IPS-NIHi7 (cell line): ENCODE results near the gene PCDH9.

Experiments
- DNase-seq: peaks from one replicate; pipeline ENCODE4 v3.0.0; 2012; ENCODE audit warnings: mixed read lengths; ENCODE audit errors: extremely low spot score

PCDH9 gene

DNA sequence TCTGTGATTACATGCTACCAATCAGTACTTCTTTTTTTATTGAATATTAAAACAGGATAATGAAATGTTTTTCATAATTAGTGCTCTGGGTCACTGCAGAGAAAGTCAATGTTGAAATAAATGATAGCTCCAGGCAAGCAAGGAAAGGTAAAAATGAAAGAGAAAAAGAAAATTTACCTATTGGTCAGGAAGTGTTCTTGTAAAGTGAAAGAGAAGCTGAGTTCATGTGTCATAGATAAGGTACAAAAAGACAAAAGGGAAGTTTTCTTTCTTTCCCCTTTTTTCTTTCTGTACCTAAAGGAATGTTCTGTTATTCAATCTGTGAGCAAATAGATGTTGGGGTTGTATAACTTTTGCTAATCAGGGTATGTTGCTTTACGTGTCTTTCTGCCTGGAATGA, 197.0 kb downstream of the PCDH9 start:
- no peak for DNase-seq

DNA sequence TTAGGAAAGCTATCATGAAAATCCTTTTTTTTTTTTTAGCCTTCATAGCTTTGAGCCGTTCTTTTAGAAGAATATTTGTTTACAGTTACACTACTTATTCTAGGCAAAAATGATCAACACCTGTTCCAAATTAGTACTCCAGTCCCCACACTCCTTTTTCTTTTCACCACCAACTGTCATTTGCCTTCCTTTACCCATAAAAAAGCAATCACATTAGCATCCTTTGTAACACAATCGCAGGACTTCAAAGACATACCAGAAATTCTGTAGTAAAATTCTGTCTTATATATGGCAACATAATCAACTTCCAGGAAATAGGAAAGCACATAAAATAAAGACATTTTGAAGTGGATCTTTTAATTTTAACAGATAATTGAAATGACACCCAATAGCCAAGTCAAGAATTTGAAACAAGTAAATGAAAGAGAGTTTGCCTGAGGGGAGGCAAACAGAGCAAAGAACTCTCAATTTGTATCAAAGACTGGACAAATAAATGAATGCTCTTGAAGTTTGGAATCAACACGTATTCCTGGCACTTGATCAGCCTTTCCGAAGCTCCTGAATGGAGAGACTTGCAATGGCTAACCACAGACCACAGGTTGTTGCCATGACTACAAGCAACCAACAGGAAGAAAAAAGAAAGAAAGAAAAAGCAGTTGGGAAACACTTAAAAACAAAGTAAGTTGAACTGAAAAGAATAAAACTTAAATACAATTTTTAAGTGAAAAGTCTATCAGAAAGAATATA, 206.8 kb downstream of the PCDH9 start:
- peak; percentile 17 for DNase-seq

DNA sequence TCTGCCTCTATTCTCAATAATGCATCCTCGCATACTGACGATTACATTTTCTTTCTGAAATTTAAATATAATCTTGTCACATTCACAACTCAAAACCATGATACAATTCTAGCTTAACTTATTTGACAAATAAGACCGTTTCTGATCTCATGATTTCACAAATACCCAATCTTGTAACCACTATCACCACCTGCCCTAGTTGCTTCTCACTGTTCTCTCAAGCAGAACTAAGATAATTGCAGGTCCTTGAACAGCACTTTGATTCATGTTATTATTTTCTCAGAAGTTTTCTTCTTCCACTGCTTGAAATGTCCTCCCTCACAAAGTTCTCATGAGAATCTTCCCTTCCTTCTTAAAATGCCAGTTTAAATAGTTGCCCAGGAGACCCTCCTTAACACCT, 211.4 kb downstream of the PCDH9 start:
- DNase-seq = no peak

DNA sequence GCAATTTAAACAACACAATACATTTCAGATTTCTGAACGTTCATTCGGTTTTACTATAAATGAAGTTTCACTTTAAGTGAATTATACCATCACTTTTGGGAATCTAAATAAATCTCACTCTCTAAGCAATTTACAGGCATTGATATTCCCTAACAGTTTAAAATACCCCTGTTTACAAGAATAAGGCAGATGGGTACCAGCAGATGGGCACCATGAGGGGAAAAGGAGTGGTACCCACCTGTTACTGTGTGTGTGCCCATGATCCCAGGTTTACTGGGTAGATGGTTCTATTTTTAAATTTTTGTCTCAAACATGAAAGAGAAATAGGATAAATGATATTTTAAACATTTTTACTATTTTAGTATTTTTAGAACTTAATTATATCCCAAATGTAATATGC, 212.9 kb downstream of the PCDH9 start:
- DNase-seq = no peak

DNA sequence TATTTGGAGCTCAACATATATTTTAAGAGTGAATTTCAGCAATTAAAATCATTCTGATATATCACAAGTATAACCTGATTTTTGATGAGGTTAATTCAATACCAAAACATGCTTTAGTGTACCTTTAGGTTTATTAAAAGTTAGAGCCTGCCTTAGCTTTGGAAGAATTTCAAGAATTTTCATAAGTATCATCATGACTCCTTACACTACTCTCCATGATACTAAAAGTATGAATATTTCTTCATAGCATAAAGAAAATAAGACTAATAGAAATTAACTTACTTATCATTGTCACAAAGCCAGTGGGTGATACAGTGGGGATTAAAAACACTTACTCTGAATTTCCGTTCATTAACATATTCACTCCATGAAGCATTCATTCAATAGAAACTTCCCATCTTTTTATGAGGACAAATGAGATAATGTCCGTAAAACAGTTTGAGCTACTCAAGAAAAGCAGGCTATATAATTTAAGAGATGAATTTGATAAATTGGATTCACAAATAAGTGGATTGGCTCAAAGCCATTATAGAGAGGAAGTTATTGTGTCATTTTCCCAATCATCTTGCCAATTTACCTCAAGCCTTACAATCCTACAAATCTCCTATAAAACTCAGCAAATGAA, 214.0 kb downstream of the PCDH9 start:
- no peak for DNase-seq

DNA sequence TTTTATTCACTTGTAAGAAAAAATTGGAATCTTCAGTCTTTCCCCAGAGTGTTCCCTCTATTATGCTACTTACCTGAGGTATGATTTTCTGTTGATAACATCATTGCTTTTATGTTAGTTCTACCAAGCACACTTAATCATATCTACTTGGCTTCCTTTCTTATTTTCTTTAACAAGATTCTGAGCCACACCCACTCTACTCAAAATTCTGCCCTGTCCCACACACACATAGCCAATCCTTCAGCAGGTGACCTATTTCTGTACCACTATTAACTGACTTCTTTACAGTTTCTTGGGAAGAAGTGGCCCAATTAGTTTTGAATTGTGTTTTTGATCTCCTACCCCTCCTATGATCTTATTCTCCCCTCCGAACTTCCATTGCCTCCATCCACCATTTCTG, 215.7 kb downstream of the PCDH9 start:
- no peak for DNase-seq

DNA sequence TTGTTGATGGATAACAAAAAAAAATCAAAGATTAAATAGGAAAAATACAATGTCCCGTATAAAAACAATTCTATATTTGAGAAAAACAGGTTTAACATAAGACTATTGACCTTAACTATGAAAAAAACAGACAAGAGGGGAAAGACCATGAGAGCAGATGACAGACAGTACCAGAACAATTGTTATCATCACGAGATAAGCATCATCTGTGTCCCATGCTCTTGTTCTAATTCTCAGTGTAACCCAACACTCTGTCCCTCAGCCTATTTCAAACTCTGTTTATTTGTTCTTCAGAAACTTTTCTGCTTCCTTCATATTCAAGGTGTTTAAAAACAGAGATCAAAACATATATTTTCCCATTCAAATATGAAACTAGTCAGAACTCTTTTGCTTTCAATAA, 216.4 kb downstream of the PCDH9 start:
- DNase-seq = no peak

DNA sequence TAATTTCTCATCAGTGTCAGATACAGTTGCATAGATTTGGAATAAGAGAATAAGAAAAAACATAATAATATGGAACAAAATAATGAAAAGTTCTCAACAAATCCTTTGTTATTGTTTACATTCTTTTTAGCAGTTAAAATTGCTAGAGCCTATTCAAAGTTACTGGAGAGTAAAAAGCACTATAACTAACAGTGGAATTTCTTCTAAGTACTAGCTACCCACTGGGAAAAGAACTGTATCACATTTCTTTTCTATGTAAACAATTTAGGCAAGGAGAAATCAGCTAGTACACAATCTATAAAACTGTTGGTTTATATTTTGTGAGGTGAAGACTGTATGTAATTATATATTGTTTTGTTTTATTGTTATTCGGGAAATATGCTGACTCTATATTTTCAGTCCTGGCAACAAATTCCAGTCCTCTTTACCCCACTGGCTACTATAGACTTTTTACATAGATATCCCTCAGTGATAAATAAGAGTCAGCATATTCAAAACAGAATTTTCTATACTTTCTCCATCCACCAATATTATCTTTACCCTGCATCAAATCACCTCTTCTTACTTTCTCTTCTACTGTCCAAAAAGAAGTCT, 222.0 kb downstream of the PCDH9 start:
- DNase-seq = no peak

DNA sequence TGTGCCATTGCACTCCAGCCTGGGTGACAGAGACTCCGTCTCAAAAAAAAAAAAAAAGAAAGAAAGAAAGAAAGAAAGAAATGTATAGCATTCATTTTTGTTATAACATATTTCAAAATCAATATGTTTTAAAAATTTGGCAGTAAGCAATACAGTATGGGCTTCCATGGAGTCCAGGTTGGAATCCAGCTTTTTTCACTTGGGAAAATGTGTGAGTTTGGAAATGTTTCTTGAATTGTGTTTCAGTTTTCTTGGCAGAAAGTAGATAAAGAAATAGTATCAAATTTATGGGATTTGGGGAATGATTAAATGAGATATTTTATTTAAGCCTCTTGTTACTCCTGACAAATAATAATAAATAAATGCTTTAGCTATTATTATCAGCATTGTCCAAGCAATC, 225.6 kb downstream of the PCDH9 start:
- DNase-seq = no peak

DNA sequence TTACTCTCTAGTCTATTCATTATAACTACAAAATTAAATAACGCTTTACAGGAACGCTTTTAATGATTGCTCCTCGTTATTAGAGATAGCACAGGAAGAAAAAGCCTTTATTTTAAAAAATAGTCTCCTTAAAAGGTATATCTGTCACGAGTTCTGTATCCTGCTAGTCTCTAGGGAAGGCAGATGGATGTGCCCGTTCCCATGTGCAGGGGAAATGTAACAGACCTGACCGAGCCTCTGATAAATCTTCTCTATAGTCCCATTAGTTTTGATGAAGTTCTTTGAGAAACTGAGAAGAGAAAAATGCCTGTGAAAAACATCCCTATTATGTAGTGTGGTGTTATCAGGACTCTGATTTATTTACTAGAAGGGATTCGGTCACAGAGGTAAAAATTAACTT, 226.4 kb downstream of the PCDH9 start:
- no peak for DNase-seq

DNA sequence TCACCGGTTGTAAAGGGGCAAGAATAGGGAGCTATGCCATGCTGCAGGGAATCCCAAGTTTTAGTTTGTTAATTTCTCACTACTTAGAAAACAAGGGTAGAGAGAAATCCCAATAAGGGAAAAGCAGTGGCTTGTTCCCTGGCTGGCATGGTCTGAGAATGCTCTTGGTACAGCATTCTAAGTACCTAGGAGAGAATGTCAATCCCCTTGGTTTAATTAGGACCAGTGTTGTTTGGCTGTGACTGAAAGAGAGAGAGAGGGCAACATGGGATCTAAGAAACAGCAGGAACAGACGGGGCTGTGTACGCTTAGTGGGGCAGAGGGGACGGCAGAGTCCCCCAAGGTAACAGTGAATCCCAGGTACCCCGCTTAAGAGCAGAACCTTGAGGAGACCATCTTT, 228.8 kb downstream of the PCDH9 start:
- no peak for DNase-seq

DNA sequence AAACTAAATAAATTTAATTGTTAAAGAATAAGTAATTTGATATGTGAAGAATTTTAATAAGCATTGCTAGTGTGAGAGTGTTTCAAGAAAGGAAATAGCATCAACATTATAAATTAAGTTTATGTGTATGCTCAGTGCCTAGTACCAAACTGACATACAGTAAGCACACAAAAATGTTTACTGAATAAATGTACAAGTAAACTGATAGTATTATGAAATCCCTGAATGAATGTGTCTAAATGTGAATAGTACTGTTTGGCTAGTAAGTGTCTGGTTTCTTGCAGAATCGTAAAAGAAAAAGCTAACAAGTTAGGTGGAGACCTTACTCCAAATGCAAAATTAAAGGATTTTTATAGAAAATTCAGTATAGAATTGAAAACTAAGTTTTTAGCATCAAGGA, 233.6 kb downstream of the PCDH9 start:
- no peak for DNase-seq

DNA sequence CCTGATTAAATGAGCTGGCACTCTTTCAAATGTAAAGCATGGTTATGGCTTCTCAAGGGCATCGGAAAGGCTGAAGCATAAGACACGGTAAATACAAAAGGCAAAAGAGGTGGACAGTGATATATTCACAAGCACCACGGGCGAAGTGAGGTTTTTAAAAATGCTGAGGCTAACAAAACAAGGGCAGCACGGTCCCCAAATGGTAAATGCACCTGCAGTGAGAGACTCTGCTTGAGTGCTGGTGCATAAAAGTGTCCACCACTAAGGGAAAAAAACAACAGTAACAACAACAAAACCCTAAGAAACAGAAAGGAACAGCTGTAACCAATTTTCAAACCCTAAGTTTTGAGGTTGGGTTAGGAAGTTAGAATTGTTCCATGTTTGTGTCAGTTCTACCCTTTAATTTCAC, 234.9 kb downstream of the PCDH9 start:
- DNase-seq = no peak

DNA sequence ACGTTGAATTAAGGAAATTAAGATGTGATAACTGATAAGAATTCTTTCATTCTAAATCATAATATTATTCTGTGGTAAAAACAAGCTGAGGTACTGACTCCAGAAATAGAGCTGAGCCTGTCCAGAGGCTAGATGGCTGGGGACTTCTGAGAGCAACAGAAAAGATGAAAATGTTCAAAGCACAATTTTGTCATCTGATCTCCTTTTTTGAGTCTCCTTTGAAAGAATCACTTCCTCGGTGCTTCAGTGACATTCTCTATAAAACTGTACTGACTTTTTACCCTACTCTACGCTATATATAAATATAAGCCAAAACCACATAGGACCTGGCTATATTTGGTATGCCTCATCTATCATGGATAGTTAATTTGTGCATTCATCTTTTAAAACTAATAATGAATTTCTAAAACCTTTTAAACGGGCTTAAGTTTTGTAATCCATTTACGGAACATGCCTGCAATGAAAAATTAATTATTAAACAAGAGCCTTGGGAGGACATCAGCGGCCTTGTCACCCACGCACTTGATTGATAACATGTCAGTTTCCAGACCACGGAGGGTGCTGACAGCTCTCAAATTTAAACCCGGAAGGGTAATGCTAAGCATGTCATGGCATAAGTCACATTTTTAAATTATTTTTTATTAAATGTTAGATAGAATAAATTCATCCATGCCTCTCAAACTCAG, 235.5 kb downstream of the PCDH9 start:
- DNase-seq = no peak

DNA sequence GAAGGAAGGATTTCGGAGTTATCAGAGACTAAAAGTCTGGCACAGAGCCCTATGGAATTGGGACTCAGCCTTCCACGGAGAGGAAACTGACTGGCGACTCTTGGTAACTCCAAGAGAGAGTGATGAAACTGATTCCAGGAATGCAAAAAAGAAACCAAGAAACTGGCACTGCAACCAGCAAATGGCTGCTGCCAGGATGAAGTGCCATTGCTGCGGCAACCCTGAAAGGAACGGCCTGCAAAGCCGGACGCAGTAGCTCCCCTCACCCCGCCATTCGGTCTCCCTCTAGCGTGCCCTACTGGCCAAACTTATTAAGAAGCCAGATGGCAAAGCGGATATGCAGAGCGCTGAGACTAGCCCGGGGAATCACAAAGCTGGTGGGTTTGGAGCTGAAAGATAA, 236.0 kb downstream of the PCDH9 start:
- peak; percentile 86 for DNase-seq

DNA sequence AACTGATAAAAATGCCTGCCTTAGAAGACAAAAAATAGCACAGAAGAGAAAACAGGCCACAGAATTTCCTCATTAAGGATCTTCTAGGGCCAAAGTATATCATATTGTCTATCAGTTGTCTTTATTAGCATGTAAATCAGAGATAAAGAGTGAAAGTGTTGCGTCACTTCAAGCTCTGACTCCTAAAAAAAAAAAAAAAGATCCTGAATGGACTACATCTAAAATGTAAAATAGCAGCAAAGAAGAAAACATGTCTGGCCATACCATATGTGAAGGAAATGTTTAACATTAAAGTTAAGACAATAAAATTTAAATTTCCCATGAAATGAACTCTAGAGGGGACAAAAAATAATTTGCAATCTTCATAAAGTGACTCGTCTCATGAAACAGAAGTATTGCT, 237.4 kb downstream of the PCDH9 start:
- no peak for DNase-seq

DNA sequence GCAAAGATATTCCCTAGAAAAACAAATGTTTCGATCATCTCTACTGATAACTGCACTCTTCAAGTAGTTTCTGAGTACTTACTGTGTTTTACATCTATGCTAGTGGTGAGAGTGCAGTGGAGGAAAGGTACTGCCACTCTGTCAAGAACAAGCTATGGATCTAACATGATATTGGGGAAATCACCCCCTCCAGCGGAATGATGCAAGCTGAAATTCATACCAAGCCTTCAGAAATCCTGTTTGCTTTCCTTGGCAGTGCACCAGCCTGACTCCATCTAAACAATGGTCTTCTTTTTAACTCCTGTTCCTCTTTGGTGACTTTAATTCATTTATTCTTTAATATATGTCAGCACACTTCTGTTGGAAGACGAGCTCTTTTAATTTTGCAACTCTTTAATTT, 238.0 kb downstream of the PCDH9 start:
- DNase-seq = no peak

DNA sequence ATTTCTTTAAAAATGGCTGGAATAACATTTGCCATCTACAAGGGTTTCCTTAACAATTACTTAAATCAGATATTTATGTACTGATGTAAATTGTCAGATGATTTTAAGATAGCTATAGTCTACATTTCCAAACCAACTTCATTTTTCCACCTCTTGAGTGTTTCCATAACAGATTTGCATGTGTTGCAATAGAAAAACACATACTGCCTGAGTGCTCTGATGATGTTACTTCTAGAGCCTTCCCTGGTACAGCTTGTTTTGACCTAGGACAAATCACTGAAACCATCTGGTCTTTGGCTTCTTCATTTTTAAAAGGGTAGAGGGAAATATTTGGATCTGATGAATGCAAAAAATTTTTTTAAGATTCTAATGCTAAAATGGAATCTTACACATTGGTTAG, 245.9 kb downstream of the PCDH9 start:
- DNase-seq = no peak

DNA sequence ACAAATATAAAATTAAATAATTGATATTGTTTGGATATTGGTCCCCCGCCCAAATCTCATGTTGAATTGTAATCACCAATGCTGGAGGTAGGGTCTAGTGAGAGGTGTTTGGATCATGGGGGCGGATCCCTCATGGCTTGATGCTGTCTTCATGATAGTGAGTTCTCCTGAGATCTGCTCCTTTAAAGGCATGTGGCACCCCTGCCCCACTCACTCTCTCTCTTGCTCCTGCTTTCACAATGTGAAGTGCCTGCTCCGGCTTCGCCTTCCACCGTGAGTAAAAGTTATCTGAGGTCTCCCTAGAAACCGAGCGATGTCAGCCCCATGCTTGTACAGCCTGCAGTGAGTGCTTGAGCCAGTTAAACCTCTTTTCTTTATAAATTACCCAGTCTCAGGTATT, 248.2 kb downstream of the PCDH9 start:
- no peak for DNase-seq

DNA sequence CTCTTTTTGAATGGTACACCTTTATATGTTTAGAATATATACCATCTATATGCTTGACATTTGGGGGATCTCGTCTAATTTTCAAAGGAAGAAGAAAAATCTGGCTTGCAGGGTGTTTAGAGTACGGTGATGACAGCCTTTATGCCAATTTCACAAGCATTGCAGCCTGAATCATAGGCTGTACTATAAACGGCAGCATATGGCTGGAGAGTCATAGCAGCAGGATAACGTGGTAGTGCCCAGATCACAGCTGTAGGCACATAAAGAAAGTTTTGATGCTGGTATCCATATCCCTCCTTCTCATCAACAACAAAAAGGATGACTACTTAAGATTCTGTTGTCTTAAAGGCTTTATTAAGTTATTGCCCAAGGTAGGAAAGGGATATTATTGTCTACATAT, 253.0 kb downstream of the PCDH9 start:
- DNase-seq = no peak

DNA sequence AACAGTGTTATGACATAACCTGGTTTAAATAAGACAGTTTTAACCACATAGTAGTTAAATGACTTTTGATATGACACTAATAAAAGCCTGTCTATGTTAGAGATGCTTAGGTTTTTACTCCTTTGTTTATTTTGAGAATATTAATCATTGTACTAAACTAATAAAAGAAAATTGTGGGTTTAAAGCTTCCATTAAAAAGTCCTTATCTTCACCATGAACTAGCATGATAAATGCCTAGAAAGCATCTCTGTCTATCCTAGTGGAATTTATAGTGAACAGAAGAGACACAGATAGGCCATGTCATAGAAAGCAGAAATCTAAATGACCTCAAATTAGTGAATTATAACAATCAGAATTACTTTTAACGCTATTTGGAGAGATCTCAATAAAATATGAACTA, 255.2 kb downstream of the PCDH9 start:
- DNase-seq = no peak

DNA sequence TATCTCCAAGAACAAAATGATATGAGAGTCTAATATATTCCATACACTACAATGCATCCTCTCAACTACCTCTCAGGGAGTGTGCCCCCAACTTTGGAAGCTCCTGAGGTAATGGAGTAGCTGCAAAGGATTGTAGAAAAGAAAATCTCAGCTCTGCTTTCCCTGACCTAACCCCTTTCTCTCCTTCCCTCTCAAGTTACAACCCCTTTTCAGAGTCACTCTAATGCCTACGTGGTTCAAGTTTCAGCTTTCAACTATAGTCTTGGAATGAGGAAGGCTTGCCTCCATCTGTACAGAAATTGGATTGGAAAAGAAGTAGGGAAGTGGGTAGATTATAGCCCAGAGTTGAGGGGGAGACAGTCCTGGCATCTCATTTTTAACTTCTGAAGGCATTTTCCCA, 256.0 kb downstream of the PCDH9 start:
- DNase-seq = no peak

DNA sequence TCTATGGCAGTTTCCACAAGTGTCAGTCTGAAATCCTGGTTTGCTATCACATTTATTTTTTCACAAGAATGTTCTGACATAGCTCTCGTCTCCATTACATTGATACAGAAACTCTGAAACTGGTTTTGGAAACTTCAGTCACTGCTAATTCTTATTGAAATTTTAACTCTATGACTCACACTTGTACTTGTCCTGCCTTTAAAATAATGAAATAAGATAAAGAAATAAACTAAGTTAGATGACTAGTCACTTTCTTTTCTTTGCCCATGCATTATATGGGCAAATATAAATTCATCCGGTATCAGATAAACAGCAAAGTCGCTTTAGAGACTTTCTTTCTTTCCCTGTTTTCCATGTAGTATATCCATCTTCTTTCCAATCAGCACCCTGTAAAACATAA, 257.5 kb downstream of the PCDH9 start:
- no peak for DNase-seq
